Stimulated activated CD8-positive, alpha-beta memory T cell treated with anti-CD3 and anti-CD28 coated beads, Interleukin-2, amount 100 ng/mL, for 48 hours (primary cell): ENCODE results near the gene CMTM3.
A peak's percentile ranks its signal among the peaks of the same experiment; 100 is the strongest.
"Not testable (repeated sequence)": the region's sequence is repeated elsewhere in the genome, so short reads cannot be mapped to it uniquely, and the experiment has no call there.

Experiments
- DNase-seq, 2 donors: peaks; one replicate each; pipeline ENCODE4 v3.0.0-alpha.2; 2020; ENCODE audit warnings: low read depth in 2 of 2

Gene CMTM3

DNA sequence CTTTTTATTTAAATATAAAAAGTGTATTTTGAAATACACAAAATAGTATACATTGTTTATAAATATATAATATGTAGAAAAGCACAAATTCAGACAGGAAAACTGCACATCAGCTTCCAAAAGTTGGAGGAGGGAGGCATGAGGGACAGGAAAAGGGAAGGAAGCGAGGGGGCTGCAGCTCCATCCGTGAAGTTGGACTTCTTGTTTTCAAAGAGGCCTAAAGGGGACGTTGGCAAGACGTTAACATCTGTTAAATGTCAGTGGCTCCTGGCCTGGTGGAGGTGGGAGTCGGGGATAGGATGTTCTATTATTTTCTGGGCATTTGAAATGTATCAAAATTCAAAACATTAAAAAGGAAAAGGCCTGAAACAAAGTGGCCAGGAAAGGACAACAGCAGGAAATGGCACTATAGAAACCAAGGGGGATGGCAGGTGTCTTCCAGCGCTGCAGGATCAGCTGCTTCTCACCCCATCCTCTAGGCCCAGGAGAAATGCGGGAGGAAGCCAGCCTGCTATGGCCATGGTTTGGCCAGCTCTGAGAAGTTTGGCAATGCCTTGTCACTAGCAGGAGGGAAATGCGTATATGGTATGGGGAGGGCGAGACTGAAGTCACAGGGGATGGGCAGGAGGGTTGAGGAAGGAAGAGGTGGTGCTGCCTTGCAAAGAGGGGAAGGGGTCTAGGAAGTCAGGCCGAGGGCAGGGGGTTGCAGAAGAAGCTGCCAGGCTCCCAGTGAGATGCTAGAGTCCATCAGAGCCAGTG, 18.8 kb upstream of the CMTM3 start:
- DNase-seq, result no peak

DNA sequence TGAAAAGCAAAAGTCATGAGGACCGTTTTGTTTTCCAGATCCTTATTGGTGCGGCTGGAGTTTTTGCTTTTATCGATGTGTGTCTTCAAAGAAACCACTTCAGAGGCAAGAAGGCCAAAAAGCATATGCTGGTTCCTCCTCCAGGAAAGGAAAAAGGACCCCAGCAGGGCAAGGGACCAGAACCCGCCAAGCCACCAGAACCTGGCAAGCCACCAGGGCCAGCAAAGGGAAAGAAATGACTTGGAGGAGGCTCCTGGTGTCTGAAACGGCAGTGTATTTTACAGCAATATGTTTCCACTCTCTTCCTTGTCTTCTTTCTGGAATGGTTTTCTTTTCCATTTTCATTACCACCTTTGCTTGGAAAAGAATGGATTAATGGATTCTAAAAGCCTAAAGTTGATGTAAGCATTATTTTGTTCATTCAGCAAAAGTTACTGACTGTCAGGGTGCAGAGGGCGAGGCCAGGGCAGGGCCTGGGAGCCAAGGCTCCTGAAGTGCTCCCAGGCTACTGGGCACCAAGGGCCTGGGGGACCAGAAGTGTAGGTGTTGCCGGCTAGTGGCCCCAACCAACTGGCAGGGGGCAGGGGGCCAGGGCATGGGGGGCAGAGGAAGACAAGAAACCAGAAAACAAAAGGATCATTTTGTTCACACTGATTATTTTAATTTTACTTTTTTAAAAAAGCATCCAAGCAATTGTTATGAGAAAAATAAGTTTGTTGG, 16.5 kb upstream of the CMTM3 start:
- DNase-seq, result no peak

GRCh38 chr16:66588981-66589713, 15.4 kb upstream of the CMTM3 start:
- peak; percentile 29 to 48 for DNase-seq

DNA sequence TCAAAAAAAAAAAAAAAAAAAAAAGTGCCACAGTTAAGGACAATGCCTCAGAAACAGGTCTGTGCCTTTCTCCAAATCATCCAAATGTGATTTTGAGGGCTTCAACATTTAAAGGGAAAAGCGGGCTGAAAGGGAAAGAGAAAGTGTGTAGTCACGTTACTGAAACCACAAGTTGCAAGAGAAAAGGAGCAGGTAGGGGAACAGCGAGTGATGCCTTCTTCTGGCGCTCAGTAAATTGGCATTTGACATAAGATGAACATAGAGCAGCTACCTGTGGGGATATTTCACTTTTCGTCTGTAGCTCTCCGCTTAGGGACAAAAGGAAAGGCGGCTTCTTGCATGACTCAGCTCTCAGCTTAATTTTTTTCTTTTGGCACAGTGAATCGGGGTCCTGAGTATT, 14.2 kb upstream of the CMTM3 start:
- no peak for DNase-seq

GRCh38 chr16:66591018-66591417, 13.5 kb upstream of the CMTM3 start:
- DNase-seq, result no peak

DNA sequence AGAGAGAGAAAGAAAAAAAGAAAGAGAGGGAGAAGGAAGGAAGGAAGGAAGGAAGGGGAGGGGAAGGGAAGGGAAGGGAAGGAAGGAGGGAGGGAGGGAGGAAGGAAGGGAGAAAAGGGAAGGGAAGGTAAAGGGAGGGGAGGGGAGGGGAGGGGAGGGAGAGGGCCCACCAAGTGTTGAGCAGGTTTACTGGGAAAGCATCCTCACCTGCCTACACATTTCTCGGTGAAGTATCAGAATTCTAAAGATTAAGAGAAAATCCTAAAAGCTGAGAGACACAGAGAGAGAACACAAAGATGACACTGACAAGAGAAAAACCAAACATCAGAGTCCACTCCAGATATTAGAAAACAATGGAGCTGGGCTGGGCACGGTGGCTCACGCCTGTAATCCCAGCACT, 12.3 kb upstream of the CMTM3 start:
- no peak for DNase-seq

DNA sequence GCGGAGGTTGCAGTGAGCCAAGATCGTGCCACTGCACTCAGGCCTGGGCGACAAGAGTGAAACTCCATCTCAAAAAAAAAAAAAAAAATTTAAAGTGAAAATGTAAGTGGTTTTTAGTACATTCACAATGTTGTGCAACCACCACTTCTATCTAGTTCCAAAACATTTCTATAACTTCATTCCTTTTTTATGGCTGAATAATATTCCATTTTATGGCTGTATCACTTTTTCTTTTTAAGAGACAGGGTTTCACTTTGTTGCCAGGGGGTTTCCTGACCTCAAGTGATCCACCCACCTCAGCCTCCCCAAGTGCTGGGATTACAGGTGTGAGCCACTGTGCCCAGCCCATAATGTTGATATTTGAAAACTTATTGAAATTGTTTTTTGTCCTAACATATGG, 11.7 kb upstream of the CMTM3 start:
- no peak for DNase-seq

DNA sequence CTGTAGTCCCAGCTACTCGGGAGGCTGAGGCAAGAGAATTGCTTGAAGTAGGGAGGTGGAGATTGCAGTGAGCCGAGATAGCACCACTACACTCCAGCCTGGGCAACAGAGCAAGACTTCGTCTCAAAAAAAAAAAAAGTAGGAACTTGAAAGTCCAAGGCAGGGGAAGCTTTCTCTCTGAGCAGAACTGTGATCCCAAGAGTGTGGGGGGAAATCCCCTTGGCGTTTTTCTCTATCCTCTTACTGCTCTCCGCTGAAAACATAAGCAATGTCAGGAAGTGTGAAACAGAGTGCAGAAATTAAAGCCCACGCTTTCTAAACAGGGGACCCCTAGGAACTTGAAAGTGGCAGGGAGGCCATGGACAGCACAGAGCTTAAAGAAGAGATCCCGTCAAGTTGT, 9.8 kb upstream of the CMTM3 start:
- DNase-seq, result no peak

- not testable (repeated sequence) for DNase-seq
Observed at GRCh38 chr16:66596559-66596958, 7.9 kb upstream of the CMTM3 start.

GRCh38 chr16:66596986-66597848, 7.3 kb upstream of the CMTM3 start:
- no peak for DNase-seq

DNA sequence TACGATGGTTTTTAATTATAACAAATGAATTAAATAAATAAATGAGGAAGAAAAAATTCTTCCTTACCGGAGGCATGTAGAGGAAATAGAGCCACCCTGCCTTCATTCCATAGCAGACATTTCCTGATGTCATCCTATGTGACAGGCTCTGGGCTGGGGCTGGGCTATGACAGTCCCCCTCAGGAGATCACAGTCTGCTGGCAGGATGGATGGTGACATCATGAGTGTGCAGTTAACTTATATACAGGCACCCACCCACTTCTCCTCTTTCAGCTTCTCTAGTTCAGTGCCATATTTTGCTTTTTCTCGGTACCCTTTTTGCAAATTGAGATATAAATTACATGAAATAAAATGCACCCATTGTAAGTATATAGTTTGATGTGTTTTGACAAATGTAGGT, 6.4 kb upstream of the CMTM3 start:
- no peak for DNase-seq

- no peak for DNase-seq
Observed at GRCh38 chr16:66599726-66600125, 4.8 kb upstream of the CMTM3 start.

- no peak for DNase-seq
Observed at GRCh38 chr16:66600477-66600876, 4.0 kb upstream of the CMTM3 start.

DNA sequence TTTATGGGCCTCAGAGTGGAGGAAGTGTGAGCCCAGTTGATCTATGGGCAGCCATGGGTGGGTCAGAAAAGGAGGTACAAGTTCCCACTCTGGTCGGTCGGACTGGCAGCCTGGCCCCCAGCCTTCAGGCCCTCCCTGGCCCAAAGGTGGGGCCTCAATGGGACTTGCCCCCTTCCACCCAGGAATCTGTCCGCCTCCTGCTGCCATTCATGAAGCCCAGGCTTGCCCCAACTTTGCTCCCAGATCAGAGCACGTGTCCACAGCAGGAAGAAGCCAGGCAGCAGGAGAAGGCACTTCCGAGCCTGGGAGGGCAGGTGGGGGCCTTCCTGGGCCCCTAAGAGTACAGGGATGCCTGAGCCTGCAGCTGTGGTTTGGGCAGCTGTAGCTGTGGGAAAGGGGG, 3.0 kb upstream of the CMTM3 start:
- no peak for DNase-seq

GRCh38 chr16:66603537-66604375, 748 bp upstream of the CMTM3 start:
- DNase-seq, result peak; percentile 29 to 43

- peak; percentile 22 to 29 for DNase-seq
Observed at GRCh38 chr16:66605177-66605978, 874 bp downstream of the CMTM3 start.

GRCh38 chr16:66605979-66606751, 1.7 kb downstream of the CMTM3 start:
- DNase-seq, result no peak

- peak; percentile 84 to 85 for DNase-seq
Observed at GRCh38 chr16:66608241-66609138, 4.0 kb downstream of the CMTM3 start.
